Stimulated activated CD8-positive, alpha-beta memory T cell treated with anti-CD3 and anti-CD28 coated beads, Interleukin-7, amount 100 ng/mL, for 48 hours (primary cell): Measurements from ENCODE around the gene ZNF121.
"Not testable (repeated sequence)": the region's sequence is repeated elsewhere in the genome, so short reads cannot be mapped to it uniquely, and the experiment has no call there.

Source experiments
- DNase-seq, 2 donors: peaks; one replicate each; pipeline ENCODE4 v3.0.0-alpha.2; 2020; ENCODE audit warnings: low read depth in 1 of 2; ENCODE audit errors: extremely low read depth in 1 of 2

Gene ZNF121

GRCh38 chr19:9584073-9584833 is at the start of gene ZNF121:
TSS of gene ZNF121 (minus strand) at chr19:9584504. CDS start at chr19:9568097, 16,407 bp downstream.
- peak; percentile 63 to 78 for DNase-seq

DNA sequence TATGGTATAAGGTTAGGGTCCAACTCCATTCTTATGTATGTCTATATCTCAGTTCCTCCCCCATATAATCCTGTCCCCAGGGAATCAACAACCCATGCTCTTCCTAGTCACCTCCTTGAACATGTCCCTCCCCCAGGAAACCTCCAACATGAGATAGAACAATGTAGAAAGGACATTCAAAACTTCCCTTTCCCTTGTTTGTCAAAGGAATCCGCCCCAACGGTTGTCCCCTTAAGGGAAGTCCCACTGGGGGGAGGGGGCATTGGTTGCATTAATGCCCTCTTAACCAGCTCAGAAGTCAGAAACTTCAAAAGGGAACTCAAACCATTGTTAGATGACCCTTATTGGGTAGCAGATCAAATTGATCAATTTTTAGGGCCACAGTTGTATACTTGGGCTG is 43.6 kb upstream of the ZNF121 start:
- no peak for DNase-seq

- DNase-seq: no peak
Measured at GRCh38 chr19:9622531-9622930, 38.2 kb upstream of the ZNF121 start.

- DNase-seq: peak; percentile 77 to 84
Measured at GRCh38 chr19:9621156-9622037, 37.1 kb upstream of the ZNF121 start, which contains the start of gene ZNF561. TSS of gene ZNF561 (minus strand) at chr19:9621232. CDS start at chr19:9619456, 1,776 bp downstream.

- DNase-seq: no peak
Measured at GRCh38 chr19:9620842-9621155, 36.5 kb upstream of the ZNF121 start.

GRCh38 chr19:9615844-9616243 is 31.5 kb upstream of the ZNF121 start:
- no peak for DNase-seq

DNA sequence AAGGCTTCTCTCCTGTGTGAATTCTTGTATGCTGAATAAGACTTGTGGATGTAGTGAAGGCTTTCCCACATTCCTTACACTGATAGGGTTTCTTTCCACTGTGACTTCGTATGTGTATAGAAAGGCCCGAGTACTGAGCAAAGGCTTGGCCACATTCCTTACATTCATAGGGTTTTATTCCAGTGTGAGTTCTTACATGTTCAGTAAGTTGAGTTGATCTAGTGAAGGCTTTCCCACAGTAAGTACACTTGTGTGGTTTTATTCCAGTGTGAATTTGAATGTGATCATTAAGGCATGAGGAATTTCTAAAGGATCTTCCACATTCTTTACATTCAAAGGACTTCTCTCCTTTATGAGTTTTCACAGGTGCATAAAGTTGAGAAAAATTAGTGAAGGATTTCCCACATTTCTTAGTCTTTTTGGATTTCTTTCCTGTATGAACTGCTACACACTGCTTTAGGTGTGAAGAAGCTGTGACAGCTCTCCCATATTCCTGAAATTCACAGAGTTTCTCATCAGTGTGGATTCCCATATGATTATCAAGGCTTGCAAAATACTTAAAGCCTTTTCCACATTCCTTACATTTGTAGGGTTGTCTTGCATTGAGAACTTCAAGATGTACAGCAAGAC is 26.3 kb upstream of the ZNF121 start:
- no peak for DNase-seq

DNA sequence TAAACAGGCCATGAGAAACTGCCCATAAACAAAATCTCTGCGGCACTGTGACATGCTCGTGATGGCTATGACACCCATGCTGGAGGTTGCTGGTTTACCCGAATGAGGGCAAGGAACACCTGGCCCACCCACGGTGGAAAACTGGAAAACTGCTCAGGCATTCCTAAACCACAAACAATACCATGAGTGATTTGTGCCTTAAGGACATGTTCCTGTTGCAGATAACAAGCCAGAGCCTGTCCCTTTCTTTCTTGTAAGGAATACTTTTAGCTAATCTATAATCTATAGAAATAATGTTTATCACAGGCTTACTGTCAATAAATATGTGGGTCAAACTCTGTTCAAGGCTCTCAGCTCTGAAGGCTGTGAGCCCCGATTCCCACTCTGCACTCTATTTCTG is 24.6 kb upstream of the ZNF121 start:
- no peak for DNase-seq

GRCh38 chr19:9597027-9597426 is 12.7 kb upstream of the ZNF121 start:
- no peak for DNase-seq

DNA sequence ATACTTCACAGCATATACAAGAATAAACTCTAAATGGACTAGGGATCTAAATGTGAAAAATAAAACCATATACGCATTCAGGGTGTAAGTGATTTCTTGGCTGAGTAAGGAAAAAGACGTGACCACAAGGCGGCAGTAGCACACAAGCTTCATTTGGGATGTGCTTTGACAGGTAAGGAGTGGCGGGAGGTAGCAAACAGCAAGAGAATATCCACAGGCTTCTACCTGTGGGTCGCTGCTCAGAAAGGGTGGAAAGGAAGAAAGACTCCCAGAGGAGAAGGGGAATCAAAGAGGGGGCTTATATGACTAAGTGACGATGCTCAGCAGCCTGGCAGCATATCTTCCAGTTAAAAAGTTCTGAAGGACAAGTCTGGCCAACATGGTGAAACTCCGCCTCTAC is 2.5 kb upstream of the ZNF121 start:
- peak; percentile 43 to 63 for DNase-seq

DNA sequence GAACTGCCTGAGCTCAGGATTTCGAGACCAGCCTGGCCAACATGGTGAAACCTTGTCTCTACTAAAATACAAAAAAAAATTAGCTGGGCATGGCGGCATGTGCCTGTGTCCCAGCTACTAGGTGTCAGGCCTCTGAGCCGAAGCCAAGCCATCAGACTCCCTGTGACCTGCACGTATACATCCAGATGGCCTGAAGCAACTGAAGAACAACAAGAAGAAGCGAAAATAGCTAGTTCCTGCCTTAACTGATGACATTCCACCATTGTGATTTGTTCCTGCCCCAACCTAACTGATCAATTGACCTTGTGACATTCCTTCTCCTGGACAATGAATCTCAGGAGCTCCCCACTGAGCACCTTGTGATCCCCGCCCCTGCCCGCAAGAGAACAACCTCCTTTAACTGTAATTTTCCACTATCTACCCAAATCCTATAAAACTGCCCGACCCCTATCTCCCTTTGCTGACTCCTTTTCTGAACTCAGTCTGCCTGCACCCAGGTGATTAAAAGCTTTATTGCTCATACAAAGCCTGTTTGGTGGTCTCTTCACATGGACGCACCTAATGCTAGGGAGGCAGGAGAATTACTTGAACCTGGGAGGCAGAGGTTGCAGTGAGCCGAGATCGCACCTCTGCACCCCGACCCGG is 2.1 kb downstream of the ZNF121 start:
- DNase-seq: not testable (repeated sequence)

- no peak for DNase-seq
Measured at GRCh38 chr19:9580728-9581127, 3.6 kb downstream of the ZNF121 start.

DNA sequence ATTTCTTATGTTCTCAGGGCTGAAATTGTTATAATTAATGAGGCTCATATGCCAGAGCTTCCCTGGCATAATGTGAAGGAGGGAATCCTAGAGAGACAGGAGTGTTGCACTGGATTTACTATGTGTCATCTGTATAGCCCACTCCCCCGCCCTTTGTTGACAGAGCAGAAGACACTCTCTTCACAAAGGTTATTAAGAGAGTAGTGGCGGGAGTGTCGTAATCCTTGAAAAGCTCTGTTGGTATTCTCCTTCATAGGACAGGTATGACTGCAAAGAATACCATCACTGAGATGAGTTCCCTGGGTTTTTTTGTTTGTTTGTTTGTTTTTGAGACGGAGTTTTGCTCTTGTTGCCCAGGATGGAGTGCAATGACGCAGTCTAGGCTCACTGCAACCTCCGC is 14.0 kb downstream of the ZNF121 start:
- DNase-seq: no peak

DNA sequence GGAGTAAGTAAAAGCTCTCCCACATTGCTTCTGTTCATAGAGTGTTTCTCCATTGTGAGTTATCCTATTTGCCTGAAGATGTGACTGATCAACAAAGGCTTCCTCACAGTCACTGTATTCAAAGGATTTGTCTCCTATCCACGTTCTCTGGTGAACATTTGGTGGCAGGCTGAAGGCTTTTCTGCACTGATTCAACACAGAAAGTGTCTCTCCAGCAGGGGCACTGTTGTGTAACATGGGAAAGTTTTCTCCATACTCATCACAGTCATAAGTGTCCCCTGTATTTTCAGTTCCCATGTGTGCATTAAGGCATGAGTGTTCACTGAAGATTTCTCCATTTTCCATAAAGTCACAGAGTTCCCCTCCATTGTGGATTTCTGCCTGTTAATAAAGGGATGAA is 17.6 kb downstream of the ZNF121 start:
- DNase-seq: no peak

DNA sequence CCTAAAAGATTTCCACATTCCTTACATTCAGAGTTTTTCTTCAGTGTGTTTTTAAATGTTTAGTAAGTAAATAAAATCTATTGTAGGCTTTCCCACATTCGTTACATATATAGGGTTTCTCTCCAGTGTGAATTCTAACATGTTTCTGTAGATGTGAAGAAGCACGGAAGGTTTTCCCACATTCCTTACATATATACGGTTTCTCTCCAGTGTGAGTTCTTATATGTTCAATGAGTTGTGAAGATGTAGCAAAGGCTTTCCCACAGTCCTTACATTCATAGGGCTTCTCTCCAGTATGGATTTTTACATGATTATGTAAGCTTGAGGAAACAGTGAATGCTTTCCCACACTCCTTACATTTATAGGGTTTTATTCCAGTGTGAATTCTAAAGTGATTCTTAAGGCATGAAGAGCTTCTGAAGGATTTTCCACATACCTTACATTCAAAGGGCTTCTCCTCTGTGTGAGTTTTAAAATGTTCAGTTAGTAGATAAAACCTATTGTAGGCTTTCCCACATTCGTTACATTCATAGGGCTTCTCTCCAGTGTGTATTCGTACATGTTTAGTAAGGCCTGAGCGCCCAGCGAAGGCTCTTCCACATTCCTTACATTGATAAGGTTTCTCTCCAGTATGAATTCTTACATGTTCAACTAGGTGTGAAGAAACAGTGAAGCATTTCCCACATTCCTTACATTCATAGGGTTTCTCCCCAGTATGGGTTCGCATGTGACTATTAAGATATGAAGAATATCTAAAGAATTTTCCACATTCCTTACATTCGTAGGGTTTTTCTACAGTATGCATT is 18.2 kb downstream of the ZNF121 start:
- no peak for DNase-seq

DNA sequence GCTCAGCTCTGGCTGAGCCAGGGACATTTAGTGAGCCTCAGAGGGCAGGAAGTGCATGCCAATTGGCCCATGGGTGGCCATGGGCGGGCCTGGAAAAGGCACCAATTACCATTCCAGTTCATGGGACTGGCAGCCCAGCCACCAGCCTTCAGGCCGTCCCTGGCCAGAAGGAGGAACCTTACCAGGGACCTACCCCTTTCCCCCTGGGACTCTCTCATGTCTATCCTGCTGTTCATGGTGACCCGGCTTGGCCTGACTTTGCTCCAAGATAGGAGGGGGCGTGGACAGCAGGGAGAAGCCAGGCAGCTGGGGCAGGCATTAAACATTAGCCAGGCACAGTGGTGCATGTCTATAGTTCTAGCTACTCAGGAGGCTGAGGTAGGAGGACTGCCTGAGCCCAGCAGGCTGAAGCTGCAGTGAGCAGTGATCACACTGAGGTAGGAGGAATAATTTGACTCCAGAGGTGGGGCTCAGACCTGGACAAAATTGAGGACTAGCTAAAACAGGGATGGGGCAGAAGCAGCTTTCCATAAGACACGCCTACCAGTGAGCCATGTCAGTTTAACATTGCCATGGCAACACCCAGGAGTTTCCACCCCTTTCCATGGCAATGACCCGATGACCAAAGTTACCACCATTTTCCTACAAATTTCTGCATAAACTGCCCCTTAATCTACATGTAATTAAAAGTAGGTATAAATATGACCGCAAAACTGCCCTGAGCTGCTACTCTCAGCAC is 31.6 kb downstream of the ZNF121 start:
- no peak for DNase-seq

DNA sequence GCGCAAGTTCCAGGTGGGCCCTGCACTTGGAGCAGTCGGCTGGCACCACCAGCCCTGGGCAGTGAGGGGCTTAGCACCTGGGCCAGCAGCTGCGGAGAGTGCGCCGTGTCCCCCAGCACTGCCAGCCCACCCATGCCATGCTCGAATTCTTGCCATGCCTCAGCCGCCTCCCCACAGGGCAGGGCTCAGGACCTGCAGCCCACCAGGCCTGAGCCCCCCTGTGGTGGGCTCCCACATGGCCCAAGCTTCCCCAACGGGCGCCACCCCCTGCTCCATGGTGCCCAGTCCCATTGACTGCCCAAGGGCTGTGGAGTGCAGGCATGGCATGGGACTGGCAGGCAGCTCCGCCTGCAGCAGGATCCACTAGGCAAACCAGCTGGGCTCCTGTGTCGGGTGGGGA is 36.4 kb downstream of the ZNF121 start:
- no peak for DNase-seq

GRCh38 chr19:9541281-9541680 is 43.0 kb downstream of the ZNF121 start:
- not testable (repeated sequence) for DNase-seq

GRCh38 chr19:9539921-9540320 is 44.4 kb downstream of the ZNF121 start:
- not testable (repeated sequence) for DNase-seq

- DNase-seq: not testable (repeated sequence)
Measured at GRCh38 chr19:9539201-9539600, 45.1 kb downstream of the ZNF121 start.
